DOHH2 (cell line): ENCODE results near the gene SYDE1.

Experiments used
- H3F3A ChIP-seq: fragments of 200-600 bp; sonication (generic), shearing (Covaris generic); 2 replicates; pipeline ENCODE4 v1.6.0; 2016; ENCODE audit warnings: antibody characterized with exemption, mild to moderate bottlenecking; ENCODE audit not compliant: control insufficient read depth, insufficient read depth
- H3K27ac ChIP-seq: fragments of 200-600 bp; sonication (generic); 2 replicates; pipeline ENCODE4 v1.5.1; 2014; ENCODE audit warnings: low read depth, mild to moderate bottlenecking, low read length, moderate library complexity
- H3K27me3 ChIP-seq: fragments of 200-600 bp; sonication (generic); 2 replicates; pipeline ENCODE4 v1.6.1; 2014; ENCODE audit warnings: mild to moderate bottlenecking, low read length, mixed read lengths; ENCODE audit not compliant: control insufficient read depth
- H3K36me3 ChIP-seq: fragments of 200-600 bp; sonication (generic); 2 replicates; pipeline ENCODE4 v1.6.1; 2014; ENCODE audit warnings: mild to moderate bottlenecking, low read length, moderate library complexity, mixed read lengths; ENCODE audit not compliant: control insufficient read depth
- H3K4me1 ChIP-seq: fragments of 200-600 bp; sonication (generic); 2 replicates; pipeline ENCODE4 v1.6.1; 2014; ENCODE audit warnings: mild to moderate bottlenecking, low read length, mixed read lengths; ENCODE audit not compliant: control insufficient read depth
- H3K4me2 ChIP-seq: fragments of 200-600 bp; sonication (generic); 2 replicates; pipeline ENCODE4 v1.6.0; 2014; ENCODE audit warnings: mild to moderate bottlenecking, low read length, moderate library complexity
- H3K4me3 ChIP-seq: fragments of 200-600 bp; sonication (generic); 2 replicates; pipeline ENCODE4 v1.5.1; 2014; ENCODE audit warnings: mild to moderate bottlenecking, low read length, mixed read lengths
- H3K79me2 ChIP-seq: fragments of 200-600 bp; sonication (generic); 2 replicates; pipeline ENCODE4 v1.6.1; 2014; ENCODE audit warnings: mild to moderate bottlenecking, low read length, mixed read lengths; ENCODE audit not compliant: control insufficient read depth
- H3K9me2 ChIP-seq: fragments of 200-600 bp; sonication (generic); replicated peaks from 2 replicates; pipeline ENCODE4 v1.6.1; 2014; ENCODE audit warnings: mild to moderate bottlenecking, low read length, mixed read lengths; ENCODE audit not compliant: control insufficient read depth
- H3K9me3 ChIP-seq: fragments of 200-600 bp; sonication (generic); 2 replicates; pipeline ENCODE4 v1.6.1; 2014; ENCODE audit warnings: antibody characterized with exemption, low read length, mixed read lengths; ENCODE audit not compliant: control insufficient read depth, insufficient read depth
- H4K20me1 ChIP-seq: fragments of 200-600 bp; sonication (generic); 2 replicates; pipeline ENCODE4 v1.6.0; 2014; ENCODE audit warnings: low read depth, mild to moderate bottlenecking, antibody characterized with exemption, low read length, moderate library complexity; ENCODE audit not compliant: control insufficient read depth, insufficient read depth
- CTCF ChIP-seq: fragments of 200-600 bp; sonication (generic); IDR thresholded peaks from one replicate; pipeline ENCODE4 v1.5.1; 2014; ENCODE audit warnings: antibody characterized with exemption, mild to moderate bottlenecking, low read depth, low read length; ENCODE audit not compliant: poor library complexity, severe bottlenecking
- EZH2phosphoT487 ChIP-seq: fragments of 200-600 bp; sonication (generic); IDR thresholded peaks from 2 replicates; pipeline ENCODE4 v1.6.1; 2017; ENCODE audit warnings: borderline replicate concordance, mild to moderate bottlenecking, antibody characterized with exemption, low read length, moderate library complexity, mixed read lengths

SYDE1 gene

GRCh38 chr19:15128162-15128770, 21.1 kb downstream of the SYDE1 start:
- H3K79me2 ChIP-seq, result peaks cover 17% of the 10 kb centered on the region
- no peaks in the 10 kb centered on the region for H3K9me2 ChIP-seq
- no peaks in the 10 kb centered on the region for H3K9me3 ChIP-seq
- no peaks in the 10 kb centered on the region for H4K20me1 ChIP-seq
- H3K4me3 ChIP-seq, result no peak overlapping the region
- no peak overlapping the region for H3K27ac ChIP-seq
- H3K4me1 ChIP-seq, result peaks cover 17% of the 10 kb centered on the region
- H3K4me2 ChIP-seq, result no peak overlapping the region
- TF ChIP-seq EZH2phosphoT487, result no peak
- TF ChIP-seq CTCF, result no peak
- peaks cover 2% of the 10 kb centered on the region for H3K36me3 ChIP-seq
- H3F3A ChIP-seq, result no peaks in the 10 kb centered on the region
- no peaks in the 10 kb centered on the region for H3K27me3 ChIP-seq

GRCh38 chr19:15129856-15130585, 22.8 kb downstream of the SYDE1 start:
- TF ChIP-seq EZH2phosphoT487, result no peak
- no peak for TF ChIP-seq CTCF
- no peaks in the 10 kb centered on the region for H3K9me2 ChIP-seq
- H3K36me3 ChIP-seq, result no peaks in the 10 kb centered on the region
- no peak overlapping the region for H3K27ac ChIP-seq
- peaks cover 6% of the 10 kb centered on the region for H3K4me1 ChIP-seq
- H3K9me3 ChIP-seq, result no peaks in the 10 kb centered on the region
- no peaks in the 10 kb centered on the region for H4K20me1 ChIP-seq
- no peak overlapping the region for H3K4me2 ChIP-seq
- no peaks in the 10 kb centered on the region for H3K27me3 ChIP-seq
- H3K4me3 ChIP-seq, result no peak overlapping the region
- no peaks in the 10 kb centered on the region for H3K79me2 ChIP-seq
- H3F3A ChIP-seq, result no peaks in the 10 kb centered on the region

- H3K79me2 ChIP-seq, result no peaks in the 10 kb centered on the region
- H3K27ac ChIP-seq, result no peak overlapping the region
- H3K9me3 ChIP-seq, result peaks cover 9% of the 10 kb centered on the region
- H3K36me3 ChIP-seq, result no peaks in the 10 kb centered on the region
- no peak for TF ChIP-seq CTCF
- TF ChIP-seq EZH2phosphoT487, result no peak
- H3K4me3 ChIP-seq, result no peak overlapping the region
- no peaks in the 10 kb centered on the region for H3K27me3 ChIP-seq
- H3K4me2 ChIP-seq, result no peak overlapping the region
- no peaks in the 10 kb centered on the region for H3K9me2 ChIP-seq
- H3F3A ChIP-seq, result no peaks in the 10 kb centered on the region
- no peaks in the 10 kb centered on the region for H4K20me1 ChIP-seq
- H3K4me1 ChIP-seq, result no peaks in the 10 kb centered on the region
These were observed 29.2 kb downstream of the SYDE1 start for GRCh38 chr19:15136234-15136954.
